Lower lobe of right lung (tissue), 2 donors: ENCODE results near the gene MGAT5B. TPM values are rescaled to one million over a fixed set of nuclear protein-coding genes. Genes with fewer than 3 reads are reported as not detected.

Source experiments
- ATAC-seq, 2 donors: fragments of 200-7000 bp; cut with Tn5 transposase; one replicate each; pipeline ENCODE4 v1.9.1; 2020 to 2022; ENCODE audit warnings: mild to moderate bottlenecking in 2 of 2, moderate library complexity in 2 of 2
- DNase-seq: peaks from one replicate; pipeline ENCODE4 v3.0.0-alpha.2; 2020
- H3K27ac ChIP-seq: fragments of 200-600 bp; one replicate; pipeline ENCODE4 v1.8.0; 2022
- H3K27me3 ChIP-seq: fragments of 200-600 bp; one replicate; pipeline ENCODE4 v1.8.0; 2022; ENCODE audit warnings: low read depth
- H3K36me3 ChIP-seq: fragments of 200-600 bp; one replicate; pipeline ENCODE4 v1.8.0; 2022; ENCODE audit warnings: mild to moderate bottlenecking
- H3K4me1 ChIP-seq: fragments of 200-600 bp; one replicate; pipeline ENCODE4 v1.8.0; 2022
- H3K4me3 ChIP-seq: fragments of 200-600 bp; one replicate; pipeline ENCODE4 v1.8.0; 2022; ENCODE audit warnings: mild to moderate bottlenecking
- H3K9me3 ChIP-seq: fragments of 200-600 bp; one replicate; pipeline ENCODE4 v1.8.0; 2022
- intact Hi-C: fragments of 100-400 bp; cut with DNase I; formaldehyde crosslinking; loops from one replicate; pipeline ENCODE4 v1.11.0; 2022
- total RNA-seq: library from RNA; stranded (reverse); fragmentation: NEBNext Ultra II Directional; extraction: Animal tissue kit (Norgen Biotek cat#: 25700); gene quantifications from one replicate; pipeline ENCODE4 v1.2.1, GENCODE V29; 2021
- TF ChIP-seq, protein P1 (sequence below): fragments of 200-600 bp; IDR thresholded peaks from one replicate; pipeline ENCODE4 v1.8.0; 2022; ENCODE audit warnings: antibody characterized with exemption, mild to moderate bottlenecking
- donor health status: DM: no; HTN: yes; CAD: no; lungs with severe emphysema.

Gene MGAT5B
- total RNA-seq, 1 donor from 2014 or later = 1.3 TPM

- no peak overlapping the region for H3K4me3 ChIP-seq
- intact Hi-C loops = no loop called here
- TF ChIP-seq, protein P1, sequence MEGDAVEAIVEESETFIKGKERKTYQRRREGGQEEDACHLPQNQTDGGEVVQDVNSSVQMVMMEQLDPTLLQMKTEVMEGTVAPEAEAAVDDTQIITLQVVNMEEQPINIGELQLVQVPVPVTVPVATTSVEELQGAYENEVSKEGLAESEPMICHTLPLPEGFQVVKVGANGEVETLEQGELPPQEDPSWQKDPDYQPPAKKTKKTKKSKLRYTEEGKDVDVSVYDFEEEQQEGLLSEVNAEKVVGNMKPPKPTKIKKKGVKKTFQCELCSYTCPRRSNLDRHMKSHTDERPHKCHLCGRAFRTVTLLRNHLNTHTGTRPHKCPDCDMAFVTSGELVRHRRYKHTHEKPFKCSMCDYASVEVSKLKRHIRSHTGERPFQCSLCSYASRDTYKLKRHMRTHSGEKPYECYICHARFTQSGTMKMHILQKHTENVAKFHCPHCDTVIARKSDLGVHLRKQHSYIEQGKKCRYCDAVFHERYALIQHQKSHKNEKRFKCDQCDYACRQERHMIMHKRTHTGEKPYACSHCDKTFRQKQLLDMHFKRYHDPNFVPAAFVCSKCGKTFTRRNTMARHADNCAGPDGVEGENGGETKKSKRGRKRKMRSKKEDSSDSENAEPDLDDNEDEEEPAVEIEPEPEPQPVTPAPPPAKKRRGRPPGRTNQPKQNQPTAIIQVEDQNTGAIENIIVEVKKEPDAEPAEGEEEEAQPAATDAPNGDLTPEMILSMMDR = no peak
- no peaks in the 10 kb centered on the region for H3K36me3 ChIP-seq
- no peaks in the 10 kb centered on the region for H3K4me1 ChIP-seq
- ATAC-seq (no peak), DNase-seq (no peak)
- no peak overlapping the region for H3K27ac ChIP-seq
- peaks cover 4% of the 10 kb centered on the region for H3K27me3 ChIP-seq
- no peaks in the 10 kb centered on the region for H3K9me3 ChIP-seq
These were observed 64.5 kb downstream of the MGAT5B start for GRCh38 chr17:76932402-76933333.

GRCh38 chr17:76934561-76935320, 66.5 kb downstream of the MGAT5B start:
- H3K9me3 ChIP-seq = no peaks in the 10 kb centered on the region
- intact Hi-C loops = no loop called here
- ATAC-seq (no peak), DNase-seq (no peak)
- H3K27ac ChIP-seq = no peak overlapping the region
- H3K27me3 ChIP-seq = peaks cover 4% of the 10 kb centered on the region
- no peaks in the 10 kb centered on the region for H3K4me1 ChIP-seq
- no peaks in the 10 kb centered on the region for H3K36me3 ChIP-seq
- H3K4me3 ChIP-seq = no peak overlapping the region
- TF ChIP-seq, protein P1 = no peak

DNA sequence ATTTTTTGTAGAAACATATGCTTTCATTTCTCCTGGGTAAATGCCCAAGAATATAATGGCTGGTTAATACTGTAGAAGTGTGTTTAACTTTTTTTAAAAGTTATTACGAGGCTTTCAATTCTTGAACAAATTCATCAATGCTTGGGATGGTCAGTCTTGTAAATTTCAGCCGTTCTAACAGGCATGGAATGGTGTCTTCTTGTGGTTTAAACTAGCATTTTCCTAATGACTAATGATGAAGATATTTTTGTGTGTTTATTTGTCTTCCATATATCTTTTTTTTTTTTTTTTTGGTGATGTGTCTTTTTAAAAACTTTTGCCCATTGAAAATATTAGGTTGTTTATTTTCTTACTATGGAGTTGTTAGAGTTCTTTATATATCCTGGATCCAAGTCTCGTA, 67.1 kb downstream of the MGAT5B start:
- TF ChIP-seq, protein P1 = no peak
- ATAC-seq (no peak), DNase-seq (no peak)
- Histone ChIP-seq H3K36me3 (no peaks in the 10 kb centered on the region), H3K4me1 (no peaks in the 10 kb centered on the region), H3K9me3 (no peaks in the 10 kb centered on the region), H3K27me3 (peaks cover 4% of the 10 kb centered on the region), H3K4me3 (no peak overlapping the region), H3K27ac (no peak overlapping the region)
- intact Hi-C loops = no loop called here

GRCh38 chr17:76937238-76937637, 69.0 kb downstream of the MGAT5B start:
- no peak for ATAC-seq
- intact Hi-C loops = no loop called here

DNA sequence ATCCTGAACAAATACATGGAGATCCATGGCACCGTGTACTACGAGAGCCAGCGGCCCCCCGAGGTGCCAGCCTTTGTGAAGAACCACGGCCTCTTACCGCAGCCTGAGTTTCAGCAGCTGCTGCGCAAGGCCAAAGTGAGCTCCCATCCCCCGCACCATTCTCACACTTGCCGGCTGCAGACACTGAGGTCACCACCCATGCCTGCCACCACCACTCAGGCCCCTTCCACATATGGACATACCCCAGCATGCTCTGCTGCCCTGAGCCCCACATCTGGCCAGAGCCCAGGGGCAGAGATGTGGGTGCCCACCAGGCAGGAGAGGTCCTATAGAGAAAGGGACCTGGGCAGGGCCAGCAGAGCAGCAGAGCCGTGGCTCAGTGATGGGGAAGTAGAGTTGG, 69.8 kb downstream of the MGAT5B start:
- TF ChIP-seq, protein P1 = no peak
- no peaks in the 10 kb centered on the region for H3K4me1 ChIP-seq
- intact Hi-C loops = no loop called here
- no peak overlapping the region for H3K4me3 ChIP-seq
- DNase-seq (no peak), ATAC-seq (no peak)
- H3K36me3 ChIP-seq = no peaks in the 10 kb centered on the region
- no peaks in the 10 kb centered on the region for H3K9me3 ChIP-seq
- H3K27ac ChIP-seq = no peak overlapping the region
- peaks cover 4% of the 10 kb centered on the region for H3K27me3 ChIP-seq

More at GRCh38 chr17:76937238-76937637, 69.0 kb downstream of the MGAT5B start:
- Histone ChIP-seq H3K27me3 (peaks cover 4% of the 10 kb centered on the region), H3K9me3 (no peaks in the 10 kb centered on the region), H3K36me3 (no peaks in the 10 kb centered on the region), H3K4me1 (no peaks in the 10 kb centered on the region), H3K27ac (no peak overlapping the region), H3K4me3 (no peak overlapping the region)
- TF ChIP-seq, protein P1 = no peak
- DNase-seq = no peak
